Measurements from ENCODE around the gene ACTR6. TPM values are rescaled to one million over a fixed set of nuclear protein-coding genes. Genes with fewer than 3 reads are reported as not detected.
"Not testable (repeated sequence)": the region's sequence is repeated elsewhere in the genome, so short reads cannot be mapped to it uniquely, and the experiment has no call there.

Gene ACTR6
- total RNA-seq, 2 experiments from 2014 or later = 53.4 to 56.5 TPM

DNA sequence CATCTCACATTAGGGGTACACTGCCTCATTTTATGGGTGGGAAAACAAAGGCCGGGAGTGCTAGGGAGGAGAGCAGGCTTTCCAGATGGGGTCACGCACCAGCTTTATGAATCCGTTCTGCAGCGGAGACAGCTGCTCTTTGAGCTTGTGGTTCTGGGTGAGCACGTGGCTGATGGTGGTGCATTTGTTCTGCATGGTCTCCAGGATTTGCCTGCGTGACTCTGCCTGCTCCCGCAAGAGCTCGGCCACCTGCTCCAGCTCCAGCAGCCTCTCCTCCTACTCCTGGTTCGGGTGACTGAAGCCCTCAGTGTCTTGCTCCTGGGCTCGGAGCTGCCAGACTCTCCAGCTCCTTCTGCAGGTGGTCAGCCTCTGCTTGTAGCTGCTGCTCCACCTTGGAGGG lies 34.4 kb upstream of the ACTR6 start:
- H3K4me3 Mint-ChIP-seq = no peak overlapping the region
- no peaks in the 10 kb centered on the region for H3K9me3 Mint-ChIP-seq
- H3K4me1 Mint-ChIP-seq = peaks cover 14% of the 10 kb centered on the region
- H3K36me3 Mint-ChIP-seq (ENCODE audit: low read depth) = peaks cover 3% of the 10 kb centered on the region
- H3K27me3 Mint-ChIP-seq = no peaks in the 10 kb centered on the region
- no peak overlapping the region for H3K27ac Mint-ChIP-seq
- CTCF ChIA-PET = interaction anchor here (5.6 kb wide), 1 partner anchor 12 kb away, joined by 53 read pairs; no protein-coding TSS in a partner anchor
- no peak for DNase-seq
- POLR2A ChIA-PET = interaction anchor here (0.9 to 3.7 kb wide), 2 partner anchors 8 to 34 kb away, joined by 3 to 17 read pairs; partner anchors contain the start of gene ACTR6

DNA sequence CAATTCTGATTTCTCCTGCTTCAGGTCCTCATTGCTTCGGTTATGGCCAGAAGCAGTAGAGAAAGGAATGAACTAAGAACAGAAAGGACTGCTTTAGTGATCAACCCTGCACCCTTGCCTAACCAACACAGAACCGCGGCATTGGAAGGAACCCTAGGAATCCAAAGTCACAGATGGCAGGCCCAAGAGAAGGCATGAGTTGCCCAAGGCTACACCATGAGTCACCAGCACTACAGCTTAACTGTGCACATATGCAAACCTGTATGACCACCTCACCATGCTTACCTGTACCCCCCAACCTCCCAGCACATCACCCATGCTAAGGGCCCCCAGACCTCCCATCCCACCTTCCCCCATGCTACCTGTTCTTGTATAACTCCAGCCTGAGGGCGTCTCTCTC lies 32.1 kb upstream of the ACTR6 start:
- CTCF ChIA-PET = interaction anchor here (0.9 kb wide), 1 partner anchor 13 kb away, joined by 3 read pairs; no protein-coding TSS in a partner anchor

DNA sequence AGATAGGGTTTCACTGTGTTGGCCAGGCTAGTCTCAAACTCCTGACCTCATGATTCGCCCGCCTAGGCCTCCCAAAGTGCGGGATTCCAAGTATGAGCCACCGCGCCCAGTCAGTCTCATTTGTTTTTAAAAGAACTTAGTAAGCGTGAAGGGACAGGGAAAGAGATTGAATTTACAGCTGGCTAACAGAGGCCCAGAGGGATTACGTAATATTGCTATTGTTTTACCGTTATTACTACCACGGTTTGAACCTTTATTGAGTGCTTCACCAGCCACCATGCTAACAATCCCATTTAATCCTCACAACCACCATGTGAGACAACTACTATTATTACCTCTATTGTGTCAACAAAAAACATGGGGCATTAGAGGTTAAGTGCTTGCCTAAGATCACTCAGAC lies 31.3 kb upstream of the ACTR6 start:
- Mint-ChIP-seq H3K36me3 (ENCODE audit: low read depth) (peaks cover 12% of the 10 kb centered on the region), H3K4me1 (peaks cover 1% of the 10 kb centered on the region), H3K9me3 (no peaks in the 10 kb centered on the region), H3K27me3 (no peaks in the 10 kb centered on the region), H3K4me3 (no peak overlapping the region), H3K27ac (no peak overlapping the region)
- no peak for DNase-seq
- ChIA-PET CTCF (no interaction called here), POLR2A (no interaction called here)

More for the DNA sequence above, 32.1 kb upstream of the ACTR6 start:
- peaks cover 9% of the 10 kb centered on the region for H3K4me1 Mint-ChIP-seq
- H3K27ac Mint-ChIP-seq = no peak overlapping the region
- H3K36me3 Mint-ChIP-seq (ENCODE audit: low read depth) = peaks cover 10% of the 10 kb centered on the region
- no peaks in the 10 kb centered on the region for H3K27me3 Mint-ChIP-seq
- DNase-seq = no peak
- POLR2A ChIA-PET = no interaction called here
- no peak overlapping the region for H3K4me3 Mint-ChIP-seq
- no peaks in the 10 kb centered on the region for H3K9me3 Mint-ChIP-seq

DNA sequence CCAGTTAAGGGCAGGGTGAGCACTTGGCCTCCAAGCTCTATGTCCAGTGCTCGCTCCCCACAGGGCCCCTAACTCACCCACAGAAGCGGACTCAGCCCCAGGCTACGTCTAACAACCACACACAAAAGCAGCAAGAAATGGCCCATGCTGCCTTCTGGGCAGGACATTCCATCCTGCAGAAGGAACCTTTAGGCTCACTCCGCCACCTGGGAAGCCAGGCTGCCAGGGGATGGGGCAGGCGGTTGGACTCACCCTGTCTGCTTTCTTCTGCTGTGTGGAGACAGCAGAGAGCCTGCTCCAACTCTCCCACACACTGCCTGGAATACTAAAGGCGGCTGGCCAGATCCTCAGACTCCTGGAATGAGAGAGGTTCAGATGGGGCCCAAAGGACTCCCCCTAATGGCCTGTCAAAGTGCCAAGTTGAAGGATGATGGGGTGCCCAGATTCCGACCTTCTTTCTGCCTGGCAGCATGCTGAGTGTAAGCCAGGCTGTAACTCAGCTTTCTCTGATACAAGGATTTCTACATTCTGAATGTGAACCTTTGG lies 30.2 kb upstream of the ACTR6 start:
- Mint-ChIP-seq H3K4me3 (no peak overlapping the region), H3K27me3 (no peaks in the 10 kb centered on the region), H3K36me3 (ENCODE audit: low read depth) (peaks cover 21% of the 10 kb centered on the region), H3K9me3 (no peaks in the 10 kb centered on the region), H3K27ac (no peak overlapping the region), H3K4me1 (no peaks in the 10 kb centered on the region)
- CTCF ChIA-PET = no interaction called here
- no peak for DNase-seq
- POLR2A ChIA-PET = interaction anchor here (0.9 kb wide), 1 partner anchor 16 kb away, joined by 3 read pairs; no protein-coding TSS in a partner anchor

DNA sequence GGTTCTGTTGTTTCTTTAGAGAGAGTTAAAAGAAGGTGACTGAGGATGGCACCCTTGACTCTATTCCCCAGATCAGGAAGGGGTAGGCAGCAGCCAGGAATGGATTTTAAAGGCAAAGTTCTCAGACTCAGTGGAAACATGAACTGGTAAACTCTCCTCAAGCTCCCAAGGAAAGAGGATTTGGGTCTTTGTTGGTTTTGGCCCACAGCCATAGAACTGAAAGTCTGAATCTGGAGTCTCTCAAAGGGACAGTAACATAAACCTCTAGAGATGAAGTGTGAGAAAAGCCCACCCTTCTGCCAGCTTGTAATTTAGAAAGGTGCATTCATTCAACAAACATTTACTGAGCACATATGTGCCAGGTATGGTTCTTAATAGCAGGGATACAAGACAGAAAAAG lies 29.4 kb upstream of the ACTR6 start:
- H3K4me3 Mint-ChIP-seq = no peak overlapping the region
- H3K27me3 Mint-ChIP-seq = no peaks in the 10 kb centered on the region
- ChIA-PET CTCF (no interaction called here), POLR2A (interaction anchor here (0.9 kb wide), 1 partner anchor 15 kb away, joined by 3 read pairs; no protein-coding TSS in a partner anchor)
- DNase-seq = no peak
- H3K36me3 Mint-ChIP-seq (ENCODE audit: low read depth) = peaks cover 21% of the 10 kb centered on the region
- no peak overlapping the region for H3K27ac Mint-ChIP-seq
- no peaks in the 10 kb centered on the region for H3K4me1 Mint-ChIP-seq
- H3K9me3 Mint-ChIP-seq = no peaks in the 10 kb centered on the region

DNA sequence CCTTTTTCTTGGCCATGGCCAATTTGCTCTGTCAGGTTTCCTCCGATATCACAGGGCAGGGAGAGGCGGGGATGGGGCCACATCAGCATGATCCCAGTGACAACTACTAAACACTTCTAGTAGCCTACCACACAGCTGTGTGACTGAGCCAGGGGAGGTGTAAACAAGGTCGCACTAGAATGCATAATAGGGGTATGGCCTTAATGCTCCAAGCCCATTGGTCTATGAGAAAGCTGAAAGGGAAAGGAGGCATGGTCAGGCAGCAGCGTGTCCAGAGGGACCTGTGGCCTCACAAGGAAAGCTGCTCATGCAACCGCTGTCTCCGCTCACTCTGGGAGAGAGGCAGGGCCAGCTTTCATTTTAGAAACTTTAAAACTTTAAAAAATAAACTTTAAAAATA lies 27.5 kb upstream of the ACTR6 start:
- H3K4me3 Mint-ChIP-seq = no peak overlapping the region
- CTCF ChIA-PET = no interaction called here
- DNase-seq = no peak
- H3K36me3 Mint-ChIP-seq (ENCODE audit: low read depth) = peaks cover 32% of the 10 kb centered on the region
- H3K9me3 Mint-ChIP-seq = no peaks in the 10 kb centered on the region
- no peak overlapping the region for H3K27ac Mint-ChIP-seq
- POLR2A ChIA-PET = no interaction called here
- no peaks in the 10 kb centered on the region for H3K27me3 Mint-ChIP-seq
- no peaks in the 10 kb centered on the region for H3K4me1 Mint-ChIP-seq

DNA sequence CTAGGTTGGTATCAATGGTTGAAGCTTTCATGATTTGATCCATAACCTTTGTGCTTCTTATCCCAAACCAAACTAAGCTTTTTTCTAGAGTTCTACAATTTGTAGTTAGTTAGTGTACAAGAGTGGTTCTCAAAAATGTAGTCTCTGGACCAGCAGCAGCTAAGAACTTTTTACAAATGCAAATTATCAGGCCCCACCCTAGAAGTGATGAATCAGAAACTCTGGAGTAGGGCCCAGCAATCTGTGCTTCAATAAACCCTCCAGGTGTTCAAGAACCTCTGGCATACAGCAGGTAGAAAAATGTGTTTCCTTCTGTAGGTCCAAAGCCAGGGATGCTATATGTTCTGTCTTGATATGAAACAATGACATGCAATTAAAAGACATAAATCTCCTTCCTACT lies 26.1 kb upstream of the ACTR6 start:
- POLR2A ChIA-PET = no interaction called here
- no peaks in the 10 kb centered on the region for H3K9me3 Mint-ChIP-seq
- no peak overlapping the region for H3K27ac Mint-ChIP-seq
- CTCF ChIA-PET = interaction anchor here (0.9 kb wide), 1 partner anchor 20 kb away, joined by 3 read pairs; no protein-coding TSS in a partner anchor
- H3K27me3 Mint-ChIP-seq = no peaks in the 10 kb centered on the region
- no peak overlapping the region for H3K4me3 Mint-ChIP-seq
- no peaks in the 10 kb centered on the region for H3K4me1 Mint-ChIP-seq
- no peak for DNase-seq
- peaks cover 37% of the 10 kb centered on the region for H3K36me3 Mint-ChIP-seq (ENCODE audit: low read depth)

DNA sequence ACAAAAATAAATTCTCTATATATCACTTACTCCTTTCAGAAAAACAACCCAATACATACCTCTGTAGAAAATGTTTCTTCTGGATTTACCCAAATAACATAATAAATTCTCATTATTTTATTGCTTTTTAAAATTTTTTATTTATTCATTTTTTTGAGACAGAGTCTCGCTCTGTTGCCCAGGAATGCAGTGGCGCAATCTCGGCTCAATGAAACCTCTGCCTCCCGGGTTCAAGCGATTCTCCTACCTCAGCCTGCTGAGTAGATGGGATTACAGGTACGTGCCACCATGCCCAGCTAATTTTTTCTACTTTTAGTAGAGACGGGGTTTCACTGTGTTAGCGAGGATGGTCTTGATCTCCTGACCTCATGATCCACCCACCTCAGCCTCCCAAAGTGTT lies 24.1 kb upstream of the ACTR6 start:
- H3K4me1 Mint-ChIP-seq, H3K27ac Mint-ChIP-seq, H3K27me3 Mint-ChIP-seq, CTCF ChIA-PET, DNase-seq, H3K9me3 Mint-ChIP-seq, H3K4me3 Mint-ChIP-seq, POLR2A ChIA-PET: not testable (repeated sequence)
- H3K36me3 Mint-ChIP-seq (ENCODE audit: low read depth) = peaks cover 33% of the 10 kb centered on the region

DNA sequence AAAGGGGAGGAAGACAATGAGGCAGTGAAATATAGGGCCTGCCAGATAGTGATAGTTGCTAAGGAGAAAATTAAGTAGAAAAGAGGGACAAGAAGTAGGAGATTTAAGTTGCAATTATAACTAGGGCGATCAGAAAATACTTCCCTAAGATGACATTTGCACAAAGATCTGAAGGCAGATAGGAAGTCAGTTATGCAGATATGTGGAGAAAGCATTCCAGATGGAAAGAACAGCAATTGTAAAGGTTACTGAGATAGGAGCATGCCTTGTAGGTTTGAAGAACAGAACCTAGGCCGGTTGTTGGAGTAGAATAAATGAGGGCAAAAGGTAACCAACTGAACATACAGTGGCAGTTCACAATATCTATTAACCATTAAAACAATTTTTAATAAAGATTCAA lies 21.4 kb upstream of the ACTR6 start:
- Mint-ChIP-seq H3K4me3 (no peak overlapping the region), H3K4me1 (peaks cover 19% of the 10 kb centered on the region), H3K27me3 (no peaks in the 10 kb centered on the region), H3K36me3 (ENCODE audit: low read depth) (peaks cover 26% of the 10 kb centered on the region), H3K9me3 (no peaks in the 10 kb centered on the region), H3K27ac (no peak overlapping the region)
- POLR2A ChIA-PET = no interaction called here
- CTCF ChIA-PET = no interaction called here
- no peak for DNase-seq

DNA sequence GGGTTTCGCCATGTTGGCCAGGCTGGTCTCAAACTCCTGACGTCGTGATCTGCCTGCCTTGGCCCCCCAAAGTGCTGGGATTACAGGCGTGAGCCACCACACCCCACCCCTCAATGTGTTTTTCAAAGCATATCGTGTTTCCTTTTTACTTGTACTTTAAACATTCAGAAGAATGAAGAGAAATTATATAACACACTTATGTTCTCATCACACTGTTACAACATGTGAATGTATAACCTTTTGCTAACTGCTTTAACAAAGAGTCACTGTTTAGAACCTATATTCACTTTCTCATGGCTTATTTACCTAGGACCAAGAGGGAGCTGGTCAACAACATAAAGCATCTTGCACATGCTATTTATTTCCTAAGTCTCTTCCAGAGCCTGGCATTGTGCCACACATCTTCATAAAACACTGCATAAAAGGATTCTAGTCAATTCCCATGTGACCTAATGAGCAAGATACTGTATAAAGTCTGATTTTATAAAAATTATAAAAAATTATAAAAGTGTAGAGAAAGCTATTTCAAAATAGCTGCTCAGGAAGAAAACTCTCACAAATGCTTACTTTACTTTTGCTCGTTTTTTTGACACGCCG lies 16.0 kb upstream of the ACTR6 start:
- no peak for DNase-seq
- peaks cover 14% of the 10 kb centered on the region for H3K36me3 Mint-ChIP-seq (ENCODE audit: low read depth)
- no peak overlapping the region for H3K27ac Mint-ChIP-seq
- ChIA-PET POLR2A (interaction anchor here (1.6 kb wide), 1 partner anchor 16 kb away, joined by 6 read pairs; the partner anchor contains the start of gene ACTR6), CTCF (interaction anchor here (0.9 to 1.6 kb wide), 4 partner anchors 18 to 50 kb away, joined by 3 to 7 read pairs (median 4); no protein-coding TSS in a partner anchor)
- H3K4me3 Mint-ChIP-seq = no peak overlapping the region
- H3K4me1 Mint-ChIP-seq = peaks cover 38% of the 10 kb centered on the region
- H3K9me3 Mint-ChIP-seq = no peaks in the 10 kb centered on the region
- H3K27me3 Mint-ChIP-seq = no peaks in the 10 kb centered on the region

DNA sequence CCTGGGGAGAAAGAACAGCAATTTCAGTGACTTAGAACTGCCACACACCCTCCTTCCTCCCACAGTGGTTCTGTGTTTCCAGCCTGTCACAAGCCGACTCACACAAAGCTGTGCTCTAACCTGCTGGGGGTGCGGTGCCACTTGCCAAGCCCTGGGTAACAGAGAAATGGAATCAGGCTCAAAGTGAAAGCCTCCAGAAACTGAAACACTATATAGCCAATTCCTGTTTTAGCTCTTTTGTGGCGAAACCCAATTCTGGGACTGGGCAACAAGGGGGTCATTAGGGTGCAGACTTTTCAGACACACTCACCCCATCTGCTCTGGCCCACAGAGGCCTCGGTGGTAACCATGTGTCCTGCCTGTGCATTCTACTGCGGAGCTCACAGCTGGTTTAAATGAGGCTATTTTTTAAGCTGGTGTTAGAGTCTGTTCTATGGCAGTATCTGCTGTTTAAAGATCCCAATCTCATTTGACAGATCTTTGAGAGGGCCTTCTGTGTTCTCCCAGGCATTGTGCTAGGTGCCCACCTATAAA lies 15.2 kb upstream of the ACTR6 start:
- H3K27me3 Mint-ChIP-seq = no peaks in the 10 kb centered on the region
- no peaks in the 10 kb centered on the region for H3K9me3 Mint-ChIP-seq
- H3K27ac Mint-ChIP-seq = no peak overlapping the region
- DNase-seq = no peak
- POLR2A ChIA-PET = interaction anchor here (0.9 to 1.6 kb wide), 2 partner anchors 15 kb away, joined by 3 to 6 read pairs; partner anchors contain the start of gene ACTR6
- H3K4me1 Mint-ChIP-seq = peaks cover 36% of the 10 kb centered on the region
- H3K4me3 Mint-ChIP-seq = no peak overlapping the region
- H3K36me3 Mint-ChIP-seq (ENCODE audit: low read depth) = peaks cover 22% of the 10 kb centered on the region
- CTCF ChIA-PET = interaction anchor here (0.8 to 1.6 kb wide), 4 partner anchors 15 to 50 kb away, joined by 3 to 7 read pairs (median 3); partner anchors contain the start of gene ACTR6

DNA sequence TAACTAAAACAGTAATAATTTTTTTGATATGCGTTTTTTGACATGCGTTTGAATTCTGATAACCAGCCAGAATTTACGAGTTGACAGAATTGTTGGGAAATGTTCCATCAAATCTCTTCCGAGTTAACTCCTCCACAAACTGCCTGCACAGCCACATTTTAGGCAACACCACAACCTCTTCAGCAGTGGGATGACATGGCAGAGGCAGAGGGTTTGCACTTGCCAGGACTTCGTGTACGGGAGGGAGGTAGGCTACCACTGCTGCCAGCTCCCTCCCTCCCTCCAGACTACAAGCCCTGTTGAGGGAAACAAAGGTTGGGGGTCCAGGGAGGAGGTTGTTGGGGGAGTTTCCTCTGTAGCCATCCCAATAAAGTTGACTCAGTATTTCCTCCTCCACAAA lies 14.5 kb upstream of the ACTR6 start:
- Mint-ChIP-seq H3K27me3 (no peaks in the 10 kb centered on the region), H3K27ac (no peak overlapping the region), H3K4me1 (peaks cover 32% of the 10 kb centered on the region), H3K36me3 (ENCODE audit: low read depth) (peaks cover 24% of the 10 kb centered on the region), H3K4me3 (no peak overlapping the region), H3K9me3 (no peaks in the 10 kb centered on the region)
- POLR2A ChIA-PET = interaction anchor here (0.9 to 1.6 kb wide), 2 partner anchors 14 to 15 kb away, joined by 3 to 6 read pairs; partner anchors contain the start of gene ACTR6
- CTCF ChIA-PET = interaction anchor here (0.8 to 1.6 kb wide), 2 partner anchors 15 to 31 kb away, joined by 3 to 7 read pairs; partner anchors contain the start of gene ACTR6
- no peak for DNase-seq

DNA sequence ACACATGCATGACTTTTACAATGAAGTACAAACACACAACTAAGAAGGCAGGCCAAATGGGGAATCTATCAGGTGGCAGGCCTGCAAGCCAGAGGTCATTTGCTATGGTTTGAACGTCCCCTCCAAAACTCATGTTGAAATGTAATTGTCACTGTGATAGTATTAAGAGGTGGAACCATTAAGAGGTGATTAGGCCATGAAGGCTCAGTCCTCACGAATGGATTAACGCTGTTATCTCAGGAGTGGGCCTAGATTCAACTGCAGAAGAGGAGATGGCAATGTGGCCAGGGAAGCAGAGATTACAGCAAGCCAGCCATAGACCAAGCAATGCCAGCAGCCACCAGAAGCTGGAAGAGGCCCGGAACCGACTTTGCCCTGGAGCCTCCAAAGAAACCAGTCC lies 13.5 kb upstream of the ACTR6 start:
- CTCF ChIA-PET = no interaction called here

More for the DNA sequence above, 13.5 kb upstream of the ACTR6 start:
- Mint-ChIP-seq H3K4me3 (no peak overlapping the region), H3K27ac (no peak overlapping the region), H3K27me3 (no peaks in the 10 kb centered on the region), H3K9me3 (no peaks in the 10 kb centered on the region), H3K4me1 (peaks cover 35% of the 10 kb centered on the region), H3K36me3 (ENCODE audit: low read depth) (peaks cover 28% of the 10 kb centered on the region)
- POLR2A ChIA-PET = no interaction called here
- no peak for DNase-seq
